NCI-H2107 treated with DMSO at 0.1 percent for 48 hours (cell line): ENCODE results near the gene NCOR1.

Experiments used
- DNase-seq: peaks from one replicate; lab custom pipeline; 2025; ENCODE audit not compliant: unreplicated experiment; lab: John Stamatoyannopoulos, UW

Gene NCOR1

DNA sequence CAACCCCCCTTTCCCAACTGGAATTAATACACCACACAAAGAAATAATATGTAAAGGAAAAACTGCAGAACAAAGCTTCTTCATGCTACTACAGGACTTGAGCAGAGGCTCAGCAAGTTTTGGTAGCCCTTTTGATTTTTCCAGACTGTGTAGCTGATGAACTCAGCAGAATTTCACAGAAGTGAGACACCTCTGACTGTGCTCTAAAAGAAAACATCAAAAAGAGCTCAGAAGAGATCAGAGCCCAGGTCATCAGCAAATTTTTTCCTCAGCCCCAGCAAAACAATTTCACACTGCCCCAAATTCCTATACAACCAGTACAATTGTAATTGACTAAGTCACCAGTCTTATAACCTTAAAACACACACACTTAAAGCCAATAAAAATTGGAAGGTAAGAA is 177.7 kb downstream of the NCOR1 start:
- DNase-seq: no peak

DNA sequence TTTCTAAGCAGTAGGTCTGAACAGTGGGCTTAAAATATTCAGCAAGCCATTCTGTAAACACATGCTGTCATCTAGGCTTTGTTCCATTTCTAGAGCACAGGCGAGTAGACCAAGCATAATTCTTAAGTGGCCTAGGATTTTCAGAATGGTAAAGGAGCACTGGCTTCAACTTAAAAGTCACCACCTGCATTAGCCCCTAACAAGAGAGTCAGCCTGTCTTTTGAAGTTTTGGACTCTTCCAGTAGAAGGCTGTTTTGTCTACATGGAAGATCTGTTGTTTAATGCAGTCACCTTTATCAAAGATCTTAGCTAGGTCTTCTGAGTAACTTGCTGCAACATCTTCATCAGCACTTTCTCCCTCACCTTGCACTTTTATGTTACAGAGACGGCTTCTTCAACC is 179.1 kb downstream of the NCOR1 start:
- DNase-seq: no peak

GRCh38 chr17:16033729-16034349 is 181.5 kb downstream of the NCOR1 start:
- no peak for DNase-seq

DNA sequence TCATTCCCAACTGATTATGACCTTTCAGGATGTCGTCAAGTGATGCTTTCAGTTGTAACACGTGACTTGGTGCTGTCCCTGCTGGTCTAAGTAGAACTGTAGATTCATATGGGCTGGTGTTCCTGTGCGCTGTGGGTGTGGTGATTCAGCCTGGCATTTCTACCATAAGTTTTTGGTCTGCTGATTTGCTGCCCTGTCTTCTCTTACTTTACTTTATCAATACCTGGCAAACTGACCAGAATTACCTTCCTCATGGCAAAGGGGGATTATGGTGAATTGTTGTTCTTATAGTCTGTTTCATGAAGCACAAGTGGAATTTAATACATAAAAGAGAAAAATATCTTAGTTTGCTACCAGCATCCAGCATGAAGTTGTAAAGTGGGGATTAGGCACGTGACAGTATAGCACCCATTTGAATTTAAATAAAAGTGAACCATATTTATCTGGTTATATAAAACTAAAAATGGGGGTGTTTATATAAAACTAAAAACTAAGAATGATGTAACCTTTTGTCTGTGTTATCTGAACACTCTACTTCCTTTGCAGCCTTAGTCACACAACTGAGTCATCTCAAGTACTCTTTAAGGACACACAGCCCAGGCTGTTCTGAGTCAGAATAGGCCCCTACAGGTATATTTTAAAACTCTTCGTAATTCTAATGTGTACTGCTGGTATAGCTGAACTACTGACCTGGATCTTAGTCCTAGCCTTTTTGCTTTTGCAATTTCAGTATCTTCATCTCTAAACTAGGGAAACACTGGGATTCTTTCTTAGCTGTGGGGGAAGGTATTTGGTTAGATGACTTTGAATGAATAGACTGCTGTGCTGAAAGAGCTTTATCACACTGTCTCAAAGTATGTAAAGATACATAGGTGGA is 187.4 kb downstream of the NCOR1 start:
- no peak for DNase-seq

DNA sequence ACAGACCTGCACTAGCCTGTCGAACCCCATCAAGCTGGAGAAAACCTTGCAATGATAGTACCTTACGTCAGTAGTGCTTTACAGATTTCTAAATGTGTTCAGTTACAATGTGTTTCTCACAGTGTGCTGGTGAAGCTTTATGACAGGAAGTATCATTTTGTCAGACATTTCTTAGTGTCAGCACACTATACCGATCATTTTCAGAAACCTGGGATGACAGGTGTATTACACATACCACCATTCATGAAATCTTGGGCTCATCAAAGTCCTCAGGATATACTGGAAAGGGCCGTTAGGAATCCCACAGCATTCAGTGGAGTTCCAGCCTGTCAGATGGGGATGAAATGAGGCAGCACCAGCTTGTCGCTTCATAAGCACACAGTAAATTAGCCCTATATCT is 188.4 kb downstream of the NCOR1 start:
- no peak for DNase-seq

GRCh38 chr17:16025202-16025601 is 190.1 kb downstream of the NCOR1 start:
- DNase-seq: no peak

DNA sequence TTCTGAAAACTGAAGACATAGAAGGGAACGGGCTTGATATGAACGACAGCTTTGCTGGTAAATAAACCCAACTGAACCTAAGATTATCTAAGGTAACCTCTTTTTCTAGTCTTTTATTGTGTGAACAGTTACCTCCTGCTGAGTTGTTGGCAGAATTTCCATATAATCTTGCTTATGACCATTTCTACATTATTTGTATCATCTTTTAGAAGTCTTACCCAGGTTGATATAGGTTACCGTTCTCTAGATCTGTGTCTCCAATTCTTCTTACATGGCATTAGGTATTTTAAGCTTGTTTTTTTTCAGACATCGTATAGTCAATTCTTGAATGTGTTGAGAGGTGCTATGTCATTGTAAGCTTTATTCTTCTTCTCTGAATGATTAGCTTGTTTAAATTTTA is 191.5 kb downstream of the NCOR1 start:
- DNase-seq: no peak

- DNase-seq: no peak
Observed at GRCh38 chr17:16019347-16019746, 196.0 kb downstream of the NCOR1 start.

DNA sequence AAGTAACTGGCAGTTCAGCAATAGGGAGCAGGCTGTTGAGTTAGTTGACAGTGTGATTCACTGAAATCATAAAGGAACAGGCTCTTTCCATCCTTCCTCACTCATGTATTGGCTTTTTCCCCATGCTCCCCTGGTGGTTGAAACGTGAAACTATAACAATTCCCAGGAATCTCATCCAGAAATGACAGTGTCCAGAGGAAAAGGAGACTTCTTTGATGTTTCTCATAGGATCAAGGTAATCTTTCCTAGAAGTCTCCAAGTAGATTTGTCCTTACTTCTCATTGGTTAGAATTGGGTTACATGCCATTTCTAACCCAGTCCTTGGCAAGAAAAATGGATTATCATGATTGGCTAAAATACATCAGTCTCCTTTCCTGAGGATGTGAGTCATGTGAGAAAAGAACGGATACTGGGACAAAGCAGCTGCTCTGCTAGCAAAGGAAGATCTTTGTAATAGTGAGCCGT is 201.4 kb downstream of the NCOR1 start:
- DNase-seq: no peak

DNA sequence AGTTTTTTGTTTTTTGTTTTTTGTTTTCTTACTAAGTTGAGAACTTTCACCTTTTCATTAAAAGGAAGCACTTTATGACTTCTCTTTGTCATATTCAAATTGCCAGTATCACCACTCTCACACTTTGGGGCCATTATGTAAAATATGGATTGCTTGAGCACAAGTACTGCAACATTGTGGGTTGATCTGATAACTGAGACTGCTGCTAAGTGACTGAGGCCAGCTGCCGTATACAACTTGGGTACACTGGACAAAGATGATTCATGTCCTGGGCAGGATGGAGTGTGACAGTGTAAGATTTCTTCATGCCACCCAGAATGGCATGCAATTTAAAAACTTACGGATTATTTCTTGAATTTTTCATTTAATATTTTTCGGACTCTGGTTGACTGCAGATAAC is 207.9 kb downstream of the NCOR1 start:
- no peak for DNase-seq

DNA sequence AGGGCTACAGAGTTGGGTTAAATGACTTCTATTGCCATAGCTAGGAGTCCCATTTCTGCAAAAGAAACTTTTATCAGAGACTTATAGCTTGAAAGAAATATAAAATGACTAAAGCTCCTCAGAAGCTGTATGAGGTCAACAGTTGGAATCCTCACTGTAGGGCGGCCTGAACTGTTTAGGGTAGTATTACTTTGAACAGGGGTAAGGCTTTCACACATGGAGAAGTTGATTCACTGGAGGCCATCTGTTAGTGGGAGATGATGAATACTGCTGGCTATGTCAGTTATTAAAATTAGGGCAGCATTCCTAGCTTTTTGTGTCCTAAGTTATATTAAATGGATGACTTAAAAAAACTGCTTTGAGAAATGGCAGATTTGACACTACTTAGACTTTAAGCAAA is 209.7 kb downstream of the NCOR1 start:
- no peak for DNase-seq

GRCh38 chr17:16003841-16004240 is 211.5 kb downstream of the NCOR1 start:
- no peak for DNase-seq

- DNase-seq: no peak
Observed at GRCh38 chr17:16002708-16003260, 212.6 kb downstream of the NCOR1 start.

GRCh38 chr17:16001226-16001897 is 214.0 kb downstream of the NCOR1 start:
- DNase-seq: no peak

DNA sequence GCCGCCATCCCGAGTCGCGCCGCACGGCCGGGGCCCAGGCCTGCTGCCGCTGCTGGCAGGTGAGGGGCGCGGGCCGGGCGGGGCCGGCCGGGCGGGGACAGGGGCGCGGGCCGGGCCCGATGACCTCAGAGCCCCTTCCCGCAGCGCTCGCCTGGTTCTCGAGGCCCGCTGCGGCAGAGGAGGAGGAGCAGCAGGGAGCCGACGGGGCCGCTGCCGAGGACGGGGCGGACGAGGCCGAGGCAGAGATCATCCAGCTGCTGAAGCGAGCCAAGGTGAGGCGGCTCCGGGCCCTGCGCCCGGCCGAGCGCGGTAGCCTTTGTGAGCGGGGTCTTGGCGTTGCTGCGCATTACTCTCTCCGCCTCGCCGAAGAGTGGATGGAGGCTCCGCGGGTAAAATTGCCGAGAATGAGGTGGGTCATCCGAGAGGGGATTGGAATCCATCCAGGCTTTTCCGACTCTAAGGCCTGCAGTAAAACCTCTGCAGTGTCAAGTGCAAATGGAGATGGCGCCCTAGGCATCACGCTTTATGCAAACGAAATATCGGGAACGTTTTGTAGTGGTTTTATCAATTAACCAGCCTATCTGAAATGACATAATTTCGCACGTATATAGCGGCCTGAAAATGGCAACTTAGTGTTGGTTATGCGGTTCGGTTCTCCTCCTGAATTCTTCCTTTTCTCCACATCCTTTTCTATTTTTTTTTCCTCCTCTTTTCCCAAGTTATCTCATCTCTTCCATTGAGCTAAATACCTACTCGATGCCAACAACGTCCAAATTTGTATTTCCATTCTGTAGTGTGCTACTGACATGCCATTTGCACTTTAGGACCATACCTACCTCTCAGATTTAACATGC is 215.1 kb downstream of the NCOR1 start:
- DNase-seq: no peak

DNA sequence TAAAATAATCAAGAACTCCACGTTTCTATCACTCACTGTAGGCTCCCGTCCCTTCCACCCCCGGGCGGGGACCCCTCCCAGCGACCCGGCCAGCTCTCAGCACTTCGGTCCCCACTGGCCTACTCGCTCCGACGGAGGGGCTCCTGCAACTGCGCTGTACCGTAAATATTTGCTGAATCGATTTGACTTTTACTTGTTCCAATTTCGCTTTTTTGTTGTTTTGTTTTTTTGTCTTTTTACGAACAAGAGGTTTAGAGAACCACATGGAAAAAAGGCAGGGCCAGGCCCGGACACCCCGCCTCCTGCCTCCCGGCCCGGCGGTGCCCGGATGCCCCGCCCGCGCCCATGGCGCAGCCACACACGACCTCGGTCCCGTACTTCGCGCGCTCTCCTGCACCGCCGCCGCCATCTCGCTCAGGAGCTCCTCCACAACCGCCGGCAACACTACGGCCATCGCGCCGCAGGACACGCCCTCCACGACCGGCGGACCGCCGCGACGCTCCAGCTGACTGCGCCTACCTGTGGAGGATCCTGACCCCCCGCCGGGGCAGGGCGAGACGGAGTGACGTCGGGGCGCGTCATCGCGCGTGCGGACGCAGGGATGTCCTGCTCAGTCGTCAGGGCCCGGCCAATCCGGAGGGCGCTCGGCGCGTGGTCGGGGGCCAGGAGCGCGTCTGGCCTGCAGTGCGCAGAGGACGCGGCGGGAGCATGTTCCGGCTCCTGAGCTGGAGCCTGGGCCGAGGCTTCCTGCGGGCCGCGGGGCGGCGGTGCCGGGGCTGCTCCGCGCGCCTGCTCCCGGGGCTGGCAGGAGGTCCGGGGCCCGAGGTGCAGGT is 216.0 kb downstream of the NCOR1 start, which contains the start of the genes TTC19 and ZSWIM7:
TSS of gene TTC19 (plus strand) at position 684 of the 833 bp plus-strand sequence. CDS start at position 709, 25 bp downstream.
TSS of gene ZSWIM7 (minus strand) at position 564 of the 833 bp plus-strand sequence. CDS start at position 454, 110 bp downstream.
- DNase-seq: peak; percentile 72

DNA sequence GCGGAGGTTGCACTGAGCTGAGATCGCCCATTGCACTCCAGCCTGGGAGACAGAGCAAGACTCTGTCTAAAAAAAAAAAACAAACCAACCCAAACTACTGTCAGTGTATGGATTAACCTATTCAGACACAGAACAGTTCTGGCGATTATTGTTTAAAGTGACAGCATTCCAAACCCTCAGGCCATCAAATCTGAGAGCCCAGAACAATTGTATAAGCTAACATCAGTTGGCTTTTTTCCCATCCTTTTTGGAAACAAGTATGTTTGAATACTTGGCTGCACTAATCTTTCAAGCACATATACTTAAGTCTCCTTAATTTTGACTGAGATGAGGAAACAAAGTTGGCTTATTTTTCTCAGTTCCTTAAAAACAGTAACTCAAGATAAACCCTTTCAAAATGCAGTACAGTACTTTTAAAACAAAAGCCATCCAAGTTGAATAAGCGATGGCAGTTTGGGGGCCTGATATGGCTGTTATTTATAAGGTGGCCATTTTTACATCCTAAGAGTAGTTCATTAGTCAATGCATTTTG is 217.2 kb downstream of the NCOR1 start:
- no peak for DNase-seq

DNA sequence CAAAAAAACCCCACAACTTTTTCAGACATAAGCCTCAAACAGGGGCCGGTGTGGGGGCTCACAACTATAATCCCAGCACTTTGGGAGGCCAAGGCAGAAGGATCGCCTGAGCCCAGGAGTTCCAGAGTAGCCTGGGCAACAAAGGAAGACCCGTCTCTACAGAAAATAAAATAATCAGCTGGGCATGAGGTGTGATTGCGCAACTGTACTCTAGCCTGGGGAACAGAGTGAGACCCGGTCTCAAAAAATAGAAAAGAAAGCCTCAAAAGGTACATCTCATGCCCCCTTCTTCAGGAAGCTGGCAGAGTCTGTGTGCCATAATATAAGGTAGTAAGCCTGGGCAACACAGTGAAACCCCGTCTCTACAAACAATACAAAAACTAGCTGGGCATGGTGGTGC is 219.0 kb downstream of the NCOR1 start:
- no peak for DNase-seq
